Naive thymus-derived CD8-positive, alpha-beta T cell (primary cell): ENCODE measurements around the gene S100A4. TPM values are rescaled to one million over a fixed set of nuclear protein-coding genes. Genes with fewer than 3 reads are reported as not detected.
"Not testable (repeated sequence)": the region's sequence is repeated elsewhere in the genome, so short reads cannot be mapped to it uniquely, and the experiment has no call there.

ENCODE experiments used
- ATAC-seq, 2 donors: fragments of 150-1000 bp; cut with Tn5 transposase in 1 of 2; sonication (Bioruptor Pico), chemical (Tn5 transposase) in 1 of 2; 1 replicate in 1 of 2; 2 replicates in 1 of 2; pipeline ENCODE4 v1.10.0; 2021; ENCODE audit warnings: mild to moderate bottlenecking in 2 of 2, moderate library complexity in 2 of 2
- POLR2A ChIA-PET: fragments of 350-600 bp; sonication (Branson Sonifier 250); formaldehyde crosslinking; loops from one replicate; lab custom pipeline; 2021; ENCODE audit warnings: antibody characterized with exemption; lab: Charles Lee
- DNase-seq, 10 donors: peaks; one replicate each; pipeline versions ENCODE4 v3.0.0 to v3.0.0-alpha.2; 2020 to 2022
- H3K27ac Mint-ChIP-seq, 10 donors: one replicate each; pipeline ENCODE4 v1.8.0; 2020 to 2022; ENCODE audit warnings: mild to moderate bottlenecking in 10 of 10, mixed read lengths in 10 of 10, moderate library complexity in 4 of 10, inconsistent platforms in 1 of 10
- H3K27me3 Mint-ChIP-seq, 5 donors: one replicate each; pipeline ENCODE4 v1.8.0; 2021 to 2022; ENCODE audit warnings: mixed read lengths in 5 of 5
- H3K36me3 Mint-ChIP-seq, 3 donors: one replicate each; pipeline ENCODE4 v1.8.0; 2020 to 2022; ENCODE audit warnings: mixed read lengths in 3 of 3, mild to moderate bottlenecking in 2 of 3, inconsistent platforms in 1 of 3
- H3K4me1 Mint-ChIP-seq, 4 donors: one replicate each; pipeline ENCODE4 v1.8.0; 2021 to 2022; ENCODE audit warnings: mixed read lengths in 4 of 4
- H3K4me3 Mint-ChIP-seq, 10 donors: one replicate each; pipeline ENCODE4 v1.8.0; 2020 to 2022; ENCODE audit warnings: mild to moderate bottlenecking in 10 of 10, mixed read lengths in 10 of 10, moderate library complexity in 6 of 10, inconsistent platforms in 1 of 10
- H3K9me3 Mint-ChIP-seq, 9 donors: one replicate each; pipeline ENCODE4 v1.8.0; 2020 to 2022; ENCODE audit warnings: mixed read lengths in 9 of 9, mild to moderate bottlenecking in 3 of 9, inconsistent platforms in 1 of 9, moderate library complexity in 1 of 9
- polyA plus RNA-seq, 3 donors: library from polyadenylated mRNA; unstranded; fragments of 300-500 nt; fragmentation: Illumina TruSeq; gene quantifications; one replicate each; pipeline ENCODE4 v1.2.3, GENCODE V29; 2021
- total RNA-seq, 8 experiments: library from RNA in 2 of 8; stranded (reverse) in 2 of 8; gene quantifications; one replicate each; pipeline ENCODE4 v1.2.3 and lab custom pipeline; 2021 to 2026

S100A4 gene
- total and polyA plus RNA-seq, 5 experiments from 2014 or later, result 115 to 1,131 (median 421) TPM

DNA sequence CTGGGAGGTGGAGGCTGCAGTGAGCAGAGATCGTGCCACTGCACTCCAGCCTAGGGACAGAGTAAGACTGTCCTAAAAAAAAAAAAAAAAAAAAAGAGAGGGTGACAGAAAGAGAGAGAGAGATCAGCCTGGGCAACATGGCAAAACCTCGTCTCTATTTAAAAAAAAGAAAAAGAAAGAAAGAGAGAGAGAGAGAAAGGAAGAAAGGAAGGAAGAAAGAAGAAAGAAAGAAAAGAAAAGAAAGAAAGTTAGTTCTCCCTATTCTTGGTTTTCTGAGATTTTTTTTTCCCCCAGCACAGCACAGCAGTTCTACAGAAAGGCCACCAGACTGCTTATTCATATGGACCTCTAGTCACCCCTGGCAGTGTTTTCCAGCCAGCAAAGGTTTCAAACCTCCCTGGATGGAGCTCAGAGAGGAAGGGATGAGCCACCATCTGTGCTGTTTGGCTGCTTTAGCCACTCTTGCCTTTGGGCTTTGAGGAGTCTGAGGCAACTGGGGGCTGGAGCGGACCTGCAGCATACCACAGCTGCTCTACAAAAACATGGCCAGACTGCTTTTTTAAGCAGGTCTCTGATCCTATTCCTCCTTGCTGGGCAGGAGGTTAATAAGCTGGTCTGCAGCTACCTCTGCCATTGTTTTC lies 20.4 kb downstream of the S100A4 start:
- Mint-ChIP-seq H3K27me3 (no peaks in the 10 kb centered on the region), H3K27ac (peak overlapping the region in 2 of 10 donors; percentile 6 to 25), H3K4me1 (peaks cover 8 to 15% (median 11%) of the 10 kb centered on the region in 4 donors), H3K9me3 (no peaks in the 10 kb centered on the region), H3K36me3 (no peaks in the 10 kb centered on the region), H3K4me3 (no peak overlapping the region)
- POLR2A ChIA-PET, result interaction anchor here (0.7 to 1.2 kb wide), 4 partner anchors 8 to 13 kb away, joined by 3 to 6 read pairs (median 6); partner anchors contain the start of gene S100A6
- ATAC-seq (no peak), DNase-seq (no peak)

DNA sequence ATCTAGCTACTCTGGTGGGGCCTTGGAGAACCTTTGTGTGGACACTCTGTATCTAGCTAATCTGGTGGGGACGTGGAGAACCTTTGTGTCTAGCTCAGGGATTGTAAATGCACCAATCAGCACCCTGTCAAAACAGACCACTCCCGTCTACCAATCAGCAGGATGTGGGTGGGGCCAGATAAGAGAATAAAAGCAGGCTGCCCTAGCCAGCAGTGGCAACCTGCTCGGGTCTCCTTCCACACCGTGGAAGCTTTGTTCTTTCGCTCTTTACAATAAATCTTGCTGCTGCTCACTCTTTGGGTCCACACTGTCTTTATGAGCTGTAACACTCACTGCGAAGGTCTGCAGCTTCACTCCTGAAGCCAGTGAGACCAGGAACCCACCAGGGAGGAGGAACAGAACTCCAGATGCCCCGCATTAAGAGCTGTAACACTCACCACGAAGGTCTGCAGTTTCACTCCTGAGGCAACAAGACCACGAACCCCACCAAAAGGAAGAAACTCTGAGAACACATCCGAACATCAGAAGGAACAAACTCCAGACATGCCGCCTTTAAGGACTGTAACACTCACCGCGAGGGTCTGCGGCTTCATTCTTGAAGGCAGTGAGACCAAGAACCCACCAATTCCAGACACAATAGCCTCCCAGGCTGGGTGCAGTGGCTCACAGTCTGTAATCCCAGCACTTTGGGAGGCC lies 23.1 kb downstream of the S100A4 start:
- not testable (repeated sequence) for H3K36me3 Mint-ChIP-seq, H3K9me3 Mint-ChIP-seq, H3K27me3 Mint-ChIP-seq, ATAC-seq, DNase-seq
- Mint-ChIP-seq H3K27ac (peak overlapping the region in 9 of 10 donors; percentile 58 to 93 (median 80)), H3K4me1 (peaks cover 10 to 16% (median 12%) of the 10 kb centered on the region in 4 donors), H3K4me3 (peak overlapping the region; percentile 47 to 85 (median 73))
- POLR2A ChIA-PET, result interaction anchor here (0.8 to 1.1 kb wide), 3 partner anchors 10 to 468 kb away, joined by 4 to 5 read pairs (median 4); partner anchors contain the start of genes RPS27 and S100A4

DNA sequence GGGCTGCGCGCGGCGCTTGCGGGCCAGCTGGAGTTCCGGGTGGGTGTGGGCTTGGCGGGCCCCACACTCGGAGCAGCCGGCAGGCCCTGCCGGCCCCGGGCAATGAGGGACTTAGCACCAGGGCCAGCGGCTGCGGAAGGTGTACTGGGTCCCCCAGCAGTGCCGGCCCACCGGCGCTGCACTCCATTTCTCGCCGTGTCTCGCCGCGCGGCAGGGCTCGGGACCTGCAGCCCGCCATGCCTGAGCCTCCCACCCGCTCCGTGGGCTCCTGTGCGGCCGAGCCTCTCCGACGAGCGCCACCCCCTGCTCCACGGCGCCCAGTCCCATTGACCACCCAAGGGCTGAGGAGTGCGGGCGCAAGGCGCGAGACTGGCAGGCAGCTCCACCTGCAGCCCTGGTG lies 23.8 kb downstream of the S100A4 start:
- not testable (repeated sequence) for H3K9me3 Mint-ChIP-seq, ATAC-seq, H3K27me3 Mint-ChIP-seq, DNase-seq, H3K36me3 Mint-ChIP-seq, H3K27ac Mint-ChIP-seq
- Mint-ChIP-seq H3K4me1 (peaks cover 10 to 16% (median 11%) of the 10 kb centered on the region in 4 donors), H3K4me3 (peak overlapping the region in 1 of 10 donors; percentile 66)
- POLR2A ChIA-PET, result interaction anchor here (0.8 to 1.1 kb wide), 3 partner anchors 10 to 469 kb away, joined by 4 to 5 read pairs (median 4); partner anchors contain the start of genes RPS27 and S100A4

GRCh38 chr1:153520818-153521476 lies 24.7 kb downstream of the S100A4 start:
- H3K4me1 Mint-ChIP-seq, result peaks cover 6 to 16% (median 11%) of the 10 kb centered on the region in 4 donors
- POLR2A ChIA-PET, result interaction anchor here (0.8 to 1.7 kb wide), 2 partner anchors 12 to 23 kb away, joined by 3 to 8 read pairs; no protein-coding TSS in a partner anchor
- DNase-seq (no peak), ATAC-seq (no peak)
- no peaks in the 10 kb centered on the region for H3K36me3 Mint-ChIP-seq
- H3K9me3 Mint-ChIP-seq, result no peaks in the 10 kb centered on the region
- no peaks in the 10 kb centered on the region for H3K27me3 Mint-ChIP-seq
- peak overlapping the region in 1 of 10 donors; percentile 38 for H3K27ac Mint-ChIP-seq
- no peak overlapping the region for H3K4me3 Mint-ChIP-seq

- ATAC-seq, H3K9me3 Mint-ChIP-seq, H3K4me3 Mint-ChIP-seq, DNase-seq, H3K27me3 Mint-ChIP-seq, H3K36me3 Mint-ChIP-seq: not testable (repeated sequence)
- Mint-ChIP-seq H3K27ac (peak overlapping the region in 1 of 10 donors; percentile 19), H3K4me1 (peaks cover 6 to 16% (median 11%) of the 10 kb centered on the region in 4 donors)
- POLR2A ChIA-PET, result interaction anchor here (0.8 to 1.7 kb wide), 2 partner anchors 12 to 24 kb away, joined by 3 to 8 read pairs; no protein-coding TSS in a partner anchor
Observed at GRCh38 chr1:153520137-153520691, 25.4 kb downstream of the S100A4 start.

- DNase-seq (no peak), ATAC-seq (no peak)
- no peaks in the 10 kb centered on the region for H3K36me3 Mint-ChIP-seq
- H3K27me3 Mint-ChIP-seq, result no peaks in the 10 kb centered on the region
- H3K4me3 Mint-ChIP-seq, result no peak overlapping the region
- H3K4me1 Mint-ChIP-seq, result peaks cover 6 to 16% (median 11%) of the 10 kb centered on the region in 4 donors
- no peaks in the 10 kb centered on the region for H3K9me3 Mint-ChIP-seq
- H3K27ac Mint-ChIP-seq, result peak overlapping the region in 1 of 10 donors; percentile 63
- POLR2A ChIA-PET, result no interaction called here
Observed at GRCh38 chr1:153519242-153519641, 26.4 kb downstream of the S100A4 start.

- H3K36me3 Mint-ChIP-seq, result no peaks in the 10 kb centered on the region
- H3K9me3 Mint-ChIP-seq, result no peaks in the 10 kb centered on the region
- H3K4me3 Mint-ChIP-seq, result no peak overlapping the region
- no peaks in the 10 kb centered on the region for H3K27me3 Mint-ChIP-seq
- no peak for DNase-seq
- no peak for ATAC-seq
- H3K27ac Mint-ChIP-seq, result peak overlapping the region in 2 of 10 donors; percentile 13 to 47
- POLR2A ChIA-PET, result interaction anchor here (1.2 kb wide), 1 partner anchor 20 kb away, joined by 5 read pairs; the partner anchor contains the start of gene S100A6
- peaks cover 3 to 6% (median 6%) of the 10 kb centered on the region in 4 donors for H3K4me1 Mint-ChIP-seq
Observed at GRCh38 chr1:153515504-153516394, 29.9 kb downstream of the S100A4 start.

- DNase-seq, result no peak
- POLR2A ChIA-PET, result no interaction called here
- H3K4me1 Mint-ChIP-seq, result peaks cover 3 to 6% (median 5%) of the 10 kb centered on the region in 4 donors
- no peaks in the 10 kb centered on the region for H3K9me3 Mint-ChIP-seq
- H3K27ac Mint-ChIP-seq, result peak overlapping the region in 2 of 10 donors; percentile 9 to 43
- H3K36me3 Mint-ChIP-seq, result no peaks in the 10 kb centered on the region
- ATAC-seq, result no peak
- no peak overlapping the region for H3K4me3 Mint-ChIP-seq
- H3K27me3 Mint-ChIP-seq, result no peaks in the 10 kb centered on the region
Observed at GRCh38 chr1:153513666-153514065, 31.9 kb downstream of the S100A4 start.

- POLR2A ChIA-PET, result no interaction called here
- ATAC-seq (no peak), DNase-seq (no peak)
- Mint-ChIP-seq H3K36me3 (no peaks in the 10 kb centered on the region), H3K4me1 (peaks cover 0 to 6% (median 4%) of the 10 kb centered on the region in 4 donors), H3K27me3 (no peaks in the 10 kb centered on the region), H3K9me3 (no peaks in the 10 kb centered on the region), H3K27ac (peak overlapping the region in 2 of 10 donors; percentile 43 to 46), H3K4me3 (no peak overlapping the region)
Observed at GRCh38 chr1:153513023-153513422, 32.6 kb downstream of the S100A4 start.

GRCh38 chr1:153510984-153511410 lies 34.6 kb downstream of the S100A4 start:
- H3K27ac Mint-ChIP-seq, result peak overlapping the region in 3 of 10 donors; percentile 24 to 34 (median 29)
- ATAC-seq, result peak; percentile 83 to 98
- POLR2A ChIA-PET, result interaction anchor here (0.7 to 2.2 kb wide), 4 partner anchors 22 to 122 kb away, joined by 3 to 13 read pairs (median 4); partner anchors contain the start of gene CHTOP

DNA sequence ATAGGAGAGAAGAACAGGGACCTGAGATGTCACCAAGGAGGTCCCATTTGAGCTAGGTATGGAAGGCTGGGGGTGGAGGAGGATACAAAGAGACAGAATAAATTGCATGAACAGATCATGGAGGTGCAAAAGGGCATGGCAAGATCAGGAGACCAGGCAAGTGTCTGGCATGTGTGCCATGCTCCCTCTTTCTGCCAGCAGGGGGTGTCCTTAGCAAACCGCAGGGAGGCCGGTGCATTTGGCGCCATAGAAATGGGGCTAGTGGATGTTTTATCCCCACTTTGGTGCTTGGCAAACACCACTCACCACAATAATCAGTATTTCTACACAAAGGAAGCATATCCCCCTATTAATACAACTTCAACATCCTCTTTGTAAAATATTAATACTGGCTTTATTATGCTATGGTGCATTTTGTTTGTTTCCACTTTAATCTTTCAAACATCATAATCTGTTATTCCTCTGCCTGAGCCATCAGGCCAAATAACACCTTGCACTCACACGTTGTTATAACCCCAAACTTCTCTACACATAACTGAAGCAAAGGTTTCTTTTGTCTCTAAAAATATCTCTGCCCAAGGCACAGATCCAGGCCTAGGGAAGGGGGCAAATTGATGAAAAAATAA lies 35.8 kb downstream of the S100A4 start:
- Mint-ChIP-seq H3K27ac (peak overlapping the region in 4 of 10 donors; percentile 9 to 63 (median 36)), H3K36me3 (no peaks in the 10 kb centered on the region), H3K4me1 (peaks cover 0 to 6% (median 3%) of the 10 kb centered on the region in 4 donors), H3K27me3 (no peaks in the 10 kb centered on the region), H3K9me3 (no peaks in the 10 kb centered on the region), H3K4me3 (no peak overlapping the region)
- POLR2A ChIA-PET, result interaction anchor here (0.6 to 2.2 kb wide), 3 partner anchors 23 to 81 kb away, joined by 6 to 13 read pairs (median 6); no protein-coding TSS in a partner anchor
- peak; percentile 65 to 70 for ATAC-seq
- DNase-seq, result peak; percentile 13 to 78 (median 47)

More at GRCh38 chr1:153510984-153511410, 34.6 kb downstream of the S100A4 start:
- Mint-ChIP-seq H3K4me1 (peaks cover 0 to 6% (median 3%) of the 10 kb centered on the region in 4 donors), H3K9me3 (no peaks in the 10 kb centered on the region), H3K36me3 (no peaks in the 10 kb centered on the region), H3K4me3 (no peak overlapping the region), H3K27me3 (no peaks in the 10 kb centered on the region)
- DNase-seq, result peak; percentile 63 to 88 (median 75)
